Activated T-helper 9 cell treated with anti-CD3 and anti-CD28 coated beads, Interleukin-2, amount 50 U/mL, for 16 hours (primary cell): Measurements from ENCODE around the gene PPFIA1.

Experiments
- DNase-seq: peaks from one replicate; pipeline ENCODE4 v3.0.0-alpha.2; 2020; ENCODE audit warnings: low read depth

Gene PPFIA1

DNA sequence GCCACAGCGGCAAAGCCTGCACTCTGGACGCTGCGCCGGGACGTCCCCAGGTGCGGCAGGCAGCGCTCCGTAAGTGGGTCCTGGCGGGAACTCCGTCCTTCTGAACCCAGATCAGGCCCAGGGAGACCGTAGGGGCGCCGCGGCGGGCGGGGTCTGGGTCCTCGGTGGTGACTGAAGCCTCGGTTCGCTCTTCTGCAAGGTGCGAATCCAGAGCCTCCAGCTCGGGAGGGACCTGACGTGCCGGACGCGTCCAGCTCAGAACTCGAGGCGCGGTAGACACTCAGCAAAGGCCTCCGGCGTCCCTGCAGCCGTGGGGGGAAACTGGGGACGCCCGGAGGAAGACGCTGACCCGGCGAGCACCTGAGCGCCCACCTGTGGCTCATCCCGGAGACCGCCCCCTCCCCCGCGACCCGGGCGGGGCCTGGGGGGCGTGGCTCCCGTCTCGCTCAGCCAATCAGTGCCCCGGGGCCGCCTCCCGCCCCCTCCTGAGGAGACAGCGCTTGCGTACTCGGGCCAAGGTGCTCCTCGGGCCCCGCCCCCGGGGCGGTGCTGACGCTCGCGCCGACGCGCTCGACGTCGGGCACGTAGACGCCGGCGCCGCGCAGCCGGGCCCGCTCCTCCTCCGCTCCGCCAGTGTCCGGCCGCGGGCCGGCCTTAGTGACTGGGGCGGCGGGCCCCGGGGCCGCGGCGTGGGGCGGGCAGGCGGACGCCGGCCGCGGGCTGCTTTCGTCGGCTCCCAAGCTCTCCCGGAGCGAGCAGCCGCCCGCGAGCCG lies at the start of gene PPFIA1:
Gene PPFIA1, plus strand, starts transcription at position 587 of the 773 bp plus-strand sequence. CDS start 1,483 bp downstream, outside the sequence.
- peak; percentile 94 for DNase-seq

DNA sequence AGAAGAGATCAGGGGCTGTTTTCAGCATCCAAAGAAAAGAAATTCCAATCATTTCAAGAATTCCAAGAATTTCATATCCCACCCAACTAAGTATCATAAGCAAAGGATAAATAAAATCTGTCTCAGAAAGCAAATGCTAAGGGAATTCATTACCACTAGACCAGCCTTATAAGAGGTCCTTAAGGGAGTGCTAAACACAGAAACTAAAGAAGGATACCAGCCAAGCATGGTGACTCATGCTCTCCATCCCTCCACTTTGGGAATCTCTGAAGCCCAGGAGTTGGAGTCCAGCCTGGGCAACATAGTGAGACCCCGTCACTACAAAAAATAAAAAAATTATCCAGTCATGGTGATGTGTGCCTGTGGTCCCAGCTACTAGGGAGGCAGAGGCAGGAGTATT lies 49.6 kb upstream of the PPFIA1 start:
- DNase-seq: no peak

DNA sequence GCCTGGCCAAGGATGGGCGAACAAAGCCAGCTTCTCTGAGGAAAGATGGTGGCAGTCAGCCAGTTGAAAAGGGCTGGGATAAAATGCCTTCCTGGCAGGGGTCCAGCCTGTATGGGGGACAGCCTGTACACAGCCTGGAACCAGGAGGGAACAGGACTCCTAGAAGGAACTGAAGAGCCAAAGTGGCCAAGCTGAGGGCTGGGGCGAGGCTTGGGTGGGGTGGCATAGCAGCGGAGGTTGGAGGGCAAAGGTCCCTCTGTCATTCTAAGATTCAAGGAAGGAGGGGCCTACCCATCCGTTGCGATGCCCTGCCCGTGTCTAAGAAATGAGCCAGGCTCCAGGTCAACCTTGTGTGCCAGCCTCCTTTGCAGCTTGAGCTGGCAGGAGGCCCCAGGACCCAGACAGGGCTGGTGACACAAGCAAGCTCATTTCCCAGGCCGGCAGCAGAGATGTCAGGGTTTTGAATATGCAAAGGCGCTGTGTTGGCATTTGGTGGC lies 44.8 kb upstream of the PPFIA1 start:
- DNase-seq: no peak

DNA sequence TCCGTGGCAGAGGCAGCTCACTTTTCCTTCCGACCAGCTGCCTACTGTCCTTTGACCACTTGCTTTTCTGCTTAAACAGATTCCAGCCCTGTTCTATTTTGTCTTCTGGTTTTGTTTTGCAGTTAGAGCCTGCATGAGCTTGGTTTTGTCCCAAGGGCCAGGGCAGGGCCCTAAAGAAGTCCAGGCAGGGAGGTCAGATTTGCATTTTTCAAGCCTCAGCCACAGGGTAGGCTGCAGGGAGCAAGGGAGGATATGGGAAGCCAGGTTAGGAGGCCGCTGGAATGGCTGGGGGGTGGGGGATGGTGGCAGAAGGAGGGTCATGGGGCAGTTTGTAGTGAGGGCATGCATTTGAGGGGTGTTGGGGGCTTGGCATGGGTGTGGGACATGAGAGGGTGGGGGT lies 44.3 kb upstream of the PPFIA1 start:
- no peak for DNase-seq

DNA sequence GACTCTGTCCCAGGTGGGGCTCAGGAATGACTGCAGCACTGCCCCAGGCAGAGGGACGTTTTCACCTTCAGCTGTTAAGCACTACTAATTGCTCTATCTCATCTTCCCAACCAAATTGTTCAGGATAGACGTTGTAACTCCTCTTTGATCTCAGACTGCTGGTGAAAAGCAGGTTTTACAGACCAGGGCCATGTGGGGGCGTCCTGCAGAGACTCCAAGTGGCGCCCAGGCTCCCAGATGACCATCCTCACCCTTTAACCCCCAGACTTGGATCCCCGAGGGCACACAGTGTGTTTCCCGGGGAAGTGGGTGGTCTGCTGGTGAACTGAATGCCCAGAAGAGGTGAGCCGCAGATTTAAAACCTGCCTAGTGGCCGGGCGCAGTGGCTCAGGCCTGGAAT lies 43.5 kb upstream of the PPFIA1 start:
- DNase-seq: no peak

DNA sequence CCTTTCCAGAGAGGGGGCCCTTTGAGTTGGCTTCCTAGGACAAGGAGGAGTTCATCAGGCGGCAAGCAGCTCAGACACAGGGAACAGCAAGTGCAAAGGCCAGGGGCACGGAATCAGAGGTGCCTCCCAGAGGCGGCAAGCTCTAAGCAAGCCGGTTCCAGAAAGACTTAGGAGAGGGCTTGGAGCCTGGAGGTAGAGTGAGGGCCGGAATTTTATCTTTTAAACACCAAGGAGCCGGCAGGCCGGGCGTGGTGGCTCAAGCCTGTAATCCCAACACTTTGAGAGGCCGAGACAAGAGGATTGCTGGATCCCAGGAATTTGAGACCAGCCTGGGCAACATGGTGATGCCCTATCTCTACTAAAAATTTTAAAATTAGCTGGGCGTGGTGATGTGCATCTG lies 40.8 kb upstream of the PPFIA1 start:
- no peak for DNase-seq

DNA sequence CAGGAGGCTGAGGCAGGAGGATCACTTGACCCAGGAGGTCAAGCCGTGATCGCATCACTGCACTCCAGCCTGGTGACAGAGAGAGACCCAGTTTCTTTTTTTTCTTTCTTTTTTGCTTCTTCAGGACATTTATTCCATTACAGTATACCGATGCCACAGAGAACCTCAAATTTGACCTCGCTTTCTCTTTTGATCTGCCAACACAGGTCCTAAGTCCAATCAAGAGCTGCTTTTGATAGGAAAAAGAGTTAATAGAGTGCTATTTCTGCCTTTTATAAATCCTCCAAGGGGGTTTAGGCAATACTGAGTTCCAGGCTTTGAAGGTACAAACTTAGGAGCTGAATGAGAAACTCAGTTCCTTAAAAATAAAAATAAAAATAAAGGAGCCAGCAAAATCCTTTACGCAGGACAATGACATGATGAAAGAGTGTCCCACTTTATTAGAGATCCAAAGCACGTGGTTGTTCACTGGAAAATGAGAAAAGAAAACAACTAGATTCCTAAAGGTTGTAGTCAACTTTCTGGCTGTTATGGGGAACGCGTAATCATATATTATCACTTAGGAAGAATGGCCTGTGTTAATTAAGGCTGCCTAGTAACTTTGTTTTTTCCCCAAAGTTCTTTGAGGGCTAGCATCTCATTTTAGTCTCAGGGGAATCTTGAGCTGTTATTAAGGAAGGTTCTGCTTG lies 40.2 kb upstream of the PPFIA1 start:
- no peak for DNase-seq

DNA sequence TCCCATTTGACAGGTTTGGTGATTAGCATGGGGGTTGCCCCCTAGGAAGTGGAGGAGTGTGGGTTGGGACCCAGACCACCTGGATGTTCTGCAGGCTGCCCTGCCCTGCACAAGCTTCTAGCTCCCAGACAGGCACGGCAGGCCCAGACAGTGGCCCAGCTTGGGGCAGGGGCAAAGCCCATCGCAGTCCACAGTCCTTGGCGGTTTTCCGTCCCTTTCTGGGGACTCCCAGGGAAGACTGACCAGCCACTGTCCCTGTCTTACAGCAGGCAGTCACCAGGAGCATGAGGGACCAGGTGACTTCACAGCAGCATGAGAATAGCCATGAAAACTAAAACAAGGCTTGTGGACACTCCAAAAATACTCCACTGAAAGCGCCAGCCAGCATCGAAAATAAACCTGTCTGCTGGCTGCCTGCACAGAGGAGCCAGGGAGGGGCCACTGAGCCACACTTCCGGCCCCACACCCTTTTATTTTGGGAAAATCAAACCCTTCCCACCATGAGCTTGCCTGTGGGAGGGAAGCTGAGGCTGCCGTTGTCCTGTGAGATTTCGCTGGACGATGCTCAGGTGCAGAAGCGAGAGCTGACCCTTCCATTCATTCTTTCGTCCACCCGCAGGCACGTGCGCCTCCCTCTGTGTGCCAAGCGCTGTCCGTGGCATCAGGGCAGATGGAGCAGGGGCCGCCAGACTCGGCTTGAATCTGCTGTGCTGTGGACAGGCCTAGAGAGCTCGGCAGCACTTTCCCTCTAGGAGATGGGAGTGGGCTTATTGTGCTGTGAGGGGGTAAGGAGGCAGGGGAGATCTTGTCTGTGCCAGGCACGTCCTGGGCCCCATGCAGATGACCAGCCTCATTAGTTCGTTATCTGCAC lies 39.4 kb upstream of the PPFIA1 start:
- no peak for DNase-seq

DNA sequence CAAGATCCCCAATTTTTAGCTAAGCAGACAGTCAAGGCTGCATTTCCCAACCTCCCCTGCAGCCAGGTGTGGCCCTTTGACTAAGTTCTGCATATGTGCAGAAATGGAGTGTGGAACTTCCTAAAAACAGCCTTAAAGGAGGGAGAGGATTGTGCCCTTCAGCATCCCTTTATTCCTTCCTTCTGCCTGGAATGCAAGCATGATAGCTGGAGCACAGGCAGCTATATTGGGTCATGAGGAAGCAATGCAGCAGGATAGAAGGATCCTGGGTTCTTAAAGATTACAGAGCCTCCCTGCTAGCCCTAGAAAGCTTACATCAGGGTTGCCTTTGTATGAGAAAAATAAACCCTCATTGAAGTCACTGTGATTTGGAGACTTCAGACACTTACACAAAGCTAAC lies 37.5 kb upstream of the PPFIA1 start:
- no peak for DNase-seq

DNA sequence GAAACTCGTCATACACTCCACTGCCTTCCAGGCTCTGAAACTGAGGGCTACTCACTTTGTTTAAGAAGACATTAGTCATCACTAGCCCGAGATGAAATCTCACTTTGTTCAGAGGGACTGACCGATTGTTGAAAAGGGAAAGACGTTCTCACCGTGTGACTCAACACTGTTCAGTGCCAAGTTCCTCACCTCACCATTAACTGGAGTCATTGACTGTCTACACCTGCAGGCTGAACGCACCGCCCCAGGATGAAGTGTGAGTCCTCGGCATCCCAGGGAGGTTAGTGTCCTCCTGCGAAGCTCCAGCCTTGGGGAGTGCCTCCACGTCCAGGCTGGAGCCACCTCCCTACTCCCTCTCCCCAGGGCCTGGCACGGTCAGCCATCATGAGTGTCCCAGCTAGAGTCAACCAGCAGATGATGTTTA lies 37.0 kb upstream of the PPFIA1 start:
- DNase-seq: no peak

DNA sequence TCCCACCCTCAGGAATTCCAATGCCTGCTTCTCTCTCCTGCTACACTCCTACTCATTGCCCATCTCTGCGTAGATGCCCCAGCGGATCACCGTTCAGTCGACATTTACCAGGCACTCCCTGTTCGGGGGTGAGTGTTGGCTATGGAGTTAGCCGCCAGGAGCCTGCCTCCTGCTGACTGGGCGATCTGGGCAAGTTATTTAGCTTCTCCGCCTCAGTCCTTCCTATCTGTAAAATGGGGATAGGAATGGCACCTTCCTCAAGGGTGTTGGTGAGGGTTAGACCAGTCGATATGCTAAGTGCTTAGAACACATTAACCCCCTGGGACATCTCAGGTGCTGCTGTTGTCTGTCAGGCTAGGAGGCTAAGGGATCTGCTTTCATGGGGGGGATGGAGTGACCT lies 36.5 kb upstream of the PPFIA1 start:
- DNase-seq: no peak

DNA sequence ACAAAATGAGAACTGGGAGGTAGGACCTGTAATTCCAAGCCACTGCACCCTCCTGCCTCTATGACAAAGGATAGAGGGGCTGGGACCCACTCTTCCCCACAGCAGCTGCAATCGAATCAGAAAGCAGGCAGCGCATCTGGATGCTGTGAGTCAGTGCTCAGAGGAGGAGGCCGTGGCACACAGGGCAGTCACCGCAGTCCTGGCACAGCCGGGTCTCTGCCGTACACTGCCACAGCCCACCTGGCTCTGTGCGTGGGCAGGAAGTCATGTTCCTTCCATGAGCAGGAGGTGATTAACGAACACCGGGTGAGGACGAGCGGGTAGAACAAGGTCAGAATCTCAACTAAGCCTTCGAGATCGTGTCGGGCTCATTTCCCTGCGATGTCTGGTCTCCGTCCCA lies 30.2 kb upstream of the PPFIA1 start:
- no peak for DNase-seq

DNA sequence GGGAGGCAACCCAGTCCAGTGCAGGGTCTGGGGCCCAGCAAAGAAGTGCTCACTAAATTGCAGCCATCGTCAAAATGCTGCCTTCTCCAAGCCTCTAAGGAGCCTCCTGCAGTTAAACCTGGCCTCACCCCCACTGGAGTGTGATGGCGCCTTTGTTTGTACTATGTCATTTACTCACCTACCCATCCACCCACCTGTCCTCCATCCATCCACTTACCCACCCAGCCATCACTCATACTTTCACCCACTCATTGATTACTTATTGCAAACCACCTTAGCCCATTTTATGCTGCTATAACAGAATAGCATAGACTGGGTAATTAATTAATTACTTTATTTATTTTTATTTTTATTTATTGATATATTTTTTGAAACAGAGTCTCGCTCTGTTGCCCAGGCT lies 28.8 kb upstream of the PPFIA1 start:
- no peak for DNase-seq

DNA sequence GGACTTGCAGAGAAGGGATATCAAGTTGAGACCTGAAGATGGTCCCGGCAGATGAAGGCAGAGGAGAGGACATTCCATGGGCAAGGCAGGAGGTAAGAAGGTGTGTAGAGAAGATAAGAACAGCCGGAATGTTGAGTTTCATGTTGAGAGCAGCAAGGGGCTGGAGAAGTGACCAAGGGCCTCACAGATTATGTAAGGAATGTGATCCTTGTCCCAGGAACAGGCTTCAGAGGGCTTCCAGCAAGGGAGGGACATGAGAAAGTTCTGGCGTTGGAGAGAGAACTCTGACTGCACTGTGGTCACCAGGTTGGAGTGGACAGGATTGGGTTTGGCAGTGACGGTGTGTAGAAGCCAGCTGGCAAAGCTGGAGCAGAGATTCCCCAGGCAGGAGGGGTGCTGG lies 27.6 kb upstream of the PPFIA1 start:
- DNase-seq: no peak

DNA sequence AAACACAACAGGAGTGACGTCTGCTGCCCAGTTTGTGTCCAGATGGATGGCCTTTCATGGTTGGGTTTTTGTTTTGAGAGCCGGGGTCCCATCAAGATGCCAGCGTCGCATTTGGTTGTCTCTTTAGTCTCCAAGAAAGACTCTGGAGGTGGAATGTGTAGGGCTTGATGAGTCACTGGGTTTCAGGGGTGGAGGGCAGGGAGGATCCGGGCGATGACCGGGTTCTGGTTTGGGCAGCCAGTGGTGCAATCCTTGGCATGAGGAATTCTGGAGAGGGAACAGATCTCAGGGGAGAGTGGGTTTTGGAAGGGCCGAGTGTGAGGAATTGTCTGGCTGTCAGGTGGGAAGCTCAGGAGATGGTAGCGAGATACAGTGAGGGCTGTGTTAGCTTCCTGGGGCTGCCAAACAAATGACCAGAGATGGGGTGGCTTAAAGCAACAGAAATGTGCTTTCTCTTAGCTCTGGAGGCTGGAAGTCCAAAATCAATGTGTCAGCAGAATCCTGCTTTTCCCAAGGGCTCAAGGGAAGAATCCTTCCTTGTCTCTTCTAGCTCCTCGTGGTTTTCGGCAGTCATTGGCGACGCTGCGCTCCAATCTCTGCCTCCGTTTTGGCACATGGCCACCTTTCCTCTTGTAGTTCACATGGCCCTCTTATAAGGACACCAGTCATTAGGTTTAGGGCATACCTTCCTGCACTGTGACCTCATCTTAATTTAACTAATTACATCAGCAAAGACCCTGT lies 26.4 kb upstream of the PPFIA1 start:
- no peak for DNase-seq

DNA sequence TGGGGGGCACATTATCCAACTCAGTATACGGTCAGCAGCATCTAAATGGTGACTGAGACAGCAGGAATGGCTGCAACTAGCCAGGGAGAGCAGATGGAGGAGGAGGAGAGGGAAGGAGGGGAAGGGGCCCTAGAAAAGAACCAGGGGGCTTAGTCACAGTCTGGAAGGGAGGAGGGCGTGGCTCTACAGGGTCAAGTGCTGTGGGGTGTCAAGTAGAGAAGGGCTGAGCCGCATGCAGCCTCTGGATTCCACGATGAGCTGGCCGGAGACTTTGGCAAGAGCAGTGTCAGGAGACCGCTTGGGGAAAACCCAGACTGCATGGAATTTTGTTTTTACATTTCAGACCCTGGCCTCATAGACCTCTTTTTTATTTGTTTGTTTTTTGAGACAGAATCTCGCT lies 25.8 kb upstream of the PPFIA1 start:
- no peak for DNase-seq

DNA sequence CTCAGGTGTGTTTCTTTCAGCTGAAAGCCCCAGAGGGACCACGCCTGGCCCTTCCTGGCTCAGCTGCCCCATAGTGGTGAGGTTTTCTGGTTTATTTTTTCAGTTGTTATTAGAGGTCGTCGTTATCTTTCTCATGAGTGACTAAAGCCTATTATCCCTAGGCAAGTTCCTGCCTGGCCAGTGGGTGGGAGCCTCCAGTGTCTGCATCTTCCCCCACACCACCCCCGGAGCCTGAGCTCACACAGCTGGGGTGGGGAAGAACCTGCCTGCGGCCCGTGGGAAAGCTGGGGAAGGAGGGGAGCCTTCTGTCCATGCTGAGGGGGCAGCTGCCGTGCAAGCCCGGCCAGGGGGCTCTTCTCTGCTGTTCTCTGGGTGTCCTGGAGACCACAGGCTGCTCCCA lies 24.3 kb upstream of the PPFIA1 start:
- DNase-seq: no peak

DNA sequence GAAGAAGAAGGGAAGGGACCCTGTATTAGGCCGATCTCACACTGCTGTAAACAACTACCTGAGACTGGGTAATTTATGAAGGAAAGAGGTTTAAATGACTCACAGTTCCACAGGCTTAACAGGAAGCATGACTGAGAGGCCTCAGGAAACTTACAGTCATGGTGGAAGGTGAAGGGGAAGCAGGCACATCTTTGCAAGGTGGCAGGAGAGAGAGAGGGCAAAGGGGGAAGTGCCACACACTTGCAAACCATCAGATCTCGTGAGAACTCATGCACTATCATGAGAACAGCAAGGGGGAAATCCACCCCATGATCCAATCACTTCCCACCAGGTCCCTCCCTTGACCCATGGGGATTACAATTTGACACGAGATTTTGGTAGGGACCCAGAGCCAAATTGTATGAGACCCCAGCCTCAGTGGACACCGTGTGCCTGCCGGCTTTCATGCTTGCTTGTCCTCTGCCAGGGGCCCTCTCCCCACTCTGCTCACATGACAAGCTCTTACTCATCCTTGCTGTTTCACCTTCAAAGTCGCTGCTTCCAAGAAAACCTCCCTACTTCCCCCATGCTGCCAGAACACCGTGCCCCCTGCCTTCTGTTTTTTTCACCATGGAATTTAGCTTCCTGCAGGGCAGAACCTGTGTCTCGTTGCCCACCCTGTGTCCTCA lies 23.3 kb upstream of the PPFIA1 start:
- DNase-seq: no peak

DNA sequence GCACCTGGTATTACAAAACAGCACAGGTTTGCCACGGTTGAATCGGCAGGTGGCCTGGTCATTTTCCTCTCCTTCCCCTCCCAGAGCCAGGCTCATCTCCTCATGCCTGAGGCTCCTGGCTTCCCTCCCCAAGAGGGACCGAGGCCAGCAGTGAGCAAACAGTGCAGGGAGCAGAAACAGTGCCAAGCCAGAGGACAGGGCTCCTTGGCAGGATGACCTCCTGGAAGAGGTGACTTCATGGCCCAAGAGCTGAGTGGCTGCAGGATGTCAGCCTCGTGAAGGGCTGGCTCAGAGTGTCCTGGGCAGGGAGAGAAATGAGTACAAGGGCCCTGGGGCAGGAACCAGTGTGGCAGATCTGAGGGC lies 22.8 kb upstream of the PPFIA1 start:
- DNase-seq: no peak

DNA sequence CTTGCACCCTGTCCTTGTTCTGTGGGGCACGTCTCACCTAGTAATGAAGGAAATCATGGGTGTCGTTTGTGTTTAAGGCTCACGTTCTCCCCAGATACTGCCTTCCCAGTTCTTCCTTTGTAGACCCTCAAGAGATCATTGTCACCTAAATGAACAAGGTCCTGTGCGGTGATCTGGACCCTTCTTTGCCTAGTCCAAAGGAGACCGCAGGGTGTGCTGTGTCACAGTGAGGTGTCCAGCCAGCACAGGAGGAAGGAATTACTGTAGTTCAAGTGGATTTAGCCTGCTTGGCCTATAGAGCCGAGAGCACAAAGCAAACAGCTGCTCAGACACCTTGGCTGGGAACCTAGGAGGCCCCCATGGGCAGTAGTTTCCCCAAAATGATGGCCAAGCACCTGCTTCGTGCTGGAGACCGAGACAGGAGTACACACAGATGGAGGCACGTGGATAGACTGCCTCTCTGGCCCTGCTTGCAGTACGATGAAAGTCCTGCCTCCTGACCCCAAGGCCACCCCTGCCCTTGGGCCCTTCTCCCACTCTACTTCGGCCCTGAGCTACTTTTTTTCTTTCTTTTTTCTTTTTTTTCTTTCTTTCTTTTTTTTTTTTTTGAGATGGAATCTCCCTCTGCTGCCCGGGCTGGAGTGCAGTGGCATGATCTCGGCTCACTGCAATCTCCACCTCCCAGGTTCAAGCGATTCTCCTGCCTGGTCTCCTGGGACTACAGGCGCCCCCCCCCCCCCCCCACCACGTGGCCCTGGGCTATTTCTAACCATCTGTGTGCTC lies 19.4 kb upstream of the PPFIA1 start:
- DNase-seq: no peak
